B cell (primary cell): ENCODE results near the gene KPNA4. TPM values are rescaled to one million over a fixed set of nuclear protein-coding genes. Genes with fewer than 3 reads are reported as not detected.
"Not testable (repeated sequence)": the region's sequence is repeated elsewhere in the genome, so short reads cannot be mapped to it uniquely, and the experiment has no call there.

Source experiments
- ATAC-seq: fragments of 200-7000 bp; cut with Tn5 transposase; one replicate; pipeline ENCODE4 v1.10.0; 2021; ENCODE audit warnings: low read depth, mild to moderate bottlenecking, moderate number of reproducible peaks, moderate library complexity
- CTCF ChIA-PET: fragments of 350-600 bp; sonication (Branson Sonifier 250); formaldehyde crosslinking; loops from one replicate; lab custom pipeline; 2021; ENCODE audit warnings: antibody characterized with exemption, inconsistent platforms; lab: Charles Lee
- POLR2A ChIA-PET: fragments of 350-600 bp; sonication (Branson Sonifier 250); formaldehyde crosslinking; loops from one replicate; lab custom pipeline; 2021; ENCODE audit warnings: antibody characterized with exemption; lab: Charles Lee
- DNase-seq: peaks from one replicate; pipeline ENCODE4 v3.0.0; 2013
- H2AFZ ChIP-seq: 2 replicates; pipeline ENCODE4 v1.6.1; 2012; ENCODE audit warnings: mild to moderate bottlenecking, low read depth, low read length; ENCODE audit not compliant: insufficient read depth, poor library complexity, severe bottlenecking
- H3K27ac ChIP-seq, 2 donors: 1 replicate in 1 of 2; 2 replicates in 1 of 2; pipeline ENCODE4 v1.5.1; 2012 to 2013; ENCODE audit warnings: low read length in 2 of 2, mild to moderate bottlenecking in 2 of 2, moderate library complexity in 1 of 2
- H3K27me3 ChIP-seq, 4 experiments: fragments of 200-600 bp in 1 of 4; sonication (generic) in 1 of 4; replicated peaks in 1 of 4; 1 replicate in 2 of 4; 2 replicates in 2 of 4; pipeline versions ENCODE4 v1.6.1 to v1.7.0; 2013 to 2016; ENCODE audit warnings: low read length in 3 of 4, mild to moderate bottlenecking in 2 of 4, mixed read lengths in 1 of 4, moderate library complexity in 1 of 4; ENCODE audit not compliant: insufficient read depth in 4 of 4, control insufficient read depth in 3 of 4; ENCODE audit errors: control extremely low read depth in 1 of 4
- H3K36me3 ChIP-seq, 2 experiments: replicated peaks in 1 of 2; 1 replicate in 1 of 2; 2 replicates in 1 of 2; pipeline versions ENCODE4 v1.6.1 to v1.7.1; 2013; ENCODE audit warnings: low read length in 1 of 2; ENCODE audit not compliant: insufficient read depth in 2 of 2, control insufficient read depth in 1 of 2; ENCODE audit errors: control extremely low read depth in 1 of 2, extremely low read depth in 1 of 2
- H3K4me1 ChIP-seq, 2 donors: fragments of 200-600 bp in 1 of 2; sonication (generic) in 1 of 2; 1 replicate in 1 of 2; 2 replicates in 1 of 2; pipeline versions ENCODE4 v1.5.1 to v1.6.1; 2013 to 2017; ENCODE audit warnings: low read length in 2 of 2; ENCODE audit not compliant: control insufficient read depth in 2 of 2, insufficient read depth in 2 of 2
- H3K4me2 ChIP-seq: replicated peaks from 2 replicates; pipeline ENCODE3; 2012; ENCODE audit warnings: mild to moderate bottlenecking, low read depth, low read length; ENCODE audit not compliant: poor library complexity, severe bottlenecking
- H3K4me3 ChIP-seq, 5 experiments: fragments of 200-600 bp in 1 of 5; sonication (generic) in 1 of 5; 1 replicate in 3 of 5; 2 replicates in 2 of 5; pipeline versions ENCODE4 v1.5.1 to v1.7.0; 2011 to 2016; ENCODE audit warnings: low read length in 4 of 5, mild to moderate bottlenecking in 4 of 5, low read depth in 2 of 5, control low read depth in 1 of 5, moderate library complexity in 1 of 5; ENCODE audit not compliant: insufficient read depth in 1 of 5; ENCODE audit errors: control extremely low read depth in 1 of 5, extremely low read depth in 1 of 5
- H3K79me2 ChIP-seq: fragments of 200-600 bp; sonication (generic); one replicate; pipeline ENCODE4 v1.6.0; 2016; ENCODE audit warnings: low read length; ENCODE audit not compliant: control insufficient read depth, insufficient read depth
- H3K9ac ChIP-seq: fragments of 200-600 bp; sonication (generic); 2 replicates; pipeline ENCODE4 v1.6.1; 2017; ENCODE audit warnings: mild to moderate bottlenecking, low read length, moderate library complexity
- H3K9me3 ChIP-seq, 3 donors: one replicate each; pipeline versions ENCODE4 v1.6.1 to v1.7.1; 2013; ENCODE audit warnings: low read length in 2 of 3; ENCODE audit not compliant: control insufficient read depth in 2 of 3, insufficient read depth in 1 of 3; ENCODE audit errors: control extremely low read depth in 1 of 3
- H4K20me1 ChIP-seq: 2 replicates; pipeline ENCODE4 v1.6.0; 2012; ENCODE audit warnings: mild to moderate bottlenecking, low read length; ENCODE audit not compliant: insufficient read depth, control insufficient read depth, poor library complexity, severe bottlenecking
- H3K27ac Mint-ChIP-seq: one replicate; pipeline ENCODE4 v1.8.0; 2021; ENCODE audit warnings: mixed read lengths
- H3K27me3 Mint-ChIP-seq: one replicate; pipeline ENCODE4 v1.8.0; 2021; ENCODE audit warnings: mixed read lengths
- H3K4me1 Mint-ChIP-seq: one replicate; pipeline ENCODE4 v1.8.0; 2021; ENCODE audit warnings: mixed read lengths
- H3K4me3 Mint-ChIP-seq: one replicate; pipeline ENCODE4 v1.8.0; 2021; ENCODE audit warnings: mixed read lengths
- H3K9me3 Mint-ChIP-seq: one replicate; pipeline ENCODE4 v1.8.0; 2022; ENCODE audit warnings: mixed read lengths; ENCODE audit not compliant: insufficient read depth
- CTCF ChIP-seq: fragments of 200-600 bp; IDR thresholded peaks from one replicate; pipeline ENCODE4 v1.8.0; 2022; ENCODE audit warnings: antibody characterized with exemption, mild to moderate bottlenecking
- EZH2 ChIP-seq: IDR thresholded peaks from 2 replicates; pipeline ENCODE4 v1.6.1; 2012; ENCODE audit warnings: borderline replicate concordance, low read depth, mild to moderate bottlenecking, moderate library complexity, low read length; ENCODE audit not compliant: insufficient read depth, poor library complexity, severe bottlenecking
- WGBS: methylation state at CpG from one replicate; pipeline ENCODE4 v1.1.5; 2013; ENCODE audit warnings: missing lambda C conversion rate; ENCODE audit not compliant: insufficient coverage; 5-methylcytosine and 5-hydroxymethylcytosine counted together
- intact Hi-C: fragments of 100-400 bp; cut with micrococcal nuclease; formaldehyde crosslinking; loops from one replicate; pipeline ENCODE4 v1.10.0; 2022
- polyA plus RNA-seq: library from polyadenylated mRNA; depleted of rRNA; stranded (reverse); fragments of >200 nt; gene quantifications from 2 replicates; pipeline ENCODE4 v1.2.3, GENCODE V29; 2012
- total RNA-seq, 2 donors: library from RNA; stranded (reverse); fragments of 120-200 nt in 1 of 2; gene quantifications; 1 replicate in 1 of 2; 2 replicates in 1 of 2; pipeline versions ENCODE4 v1.2.3 to v1.2.4, GENCODE V29; 2013 to 2022

Gene KPNA4
- total and polyA plus RNA-seq, 2 donors (not counting 1 experiment from before 2014, with no cell fraction given), result 9.6 to 55.1 TPM

- H3K79me2 ChIP-seq, result no peaks in the 10 kb centered on the region
Measured at GRCh38 chr3:160574636-160575035, 9.3 kb upstream of the KPNA4 start.

GRCh38 chr3:160573955-160574525 is 8.7 kb upstream of the KPNA4 start:
- CTCF ChIA-PET, H3K27me3 Mint-ChIP-seq, H3K9ac ChIP-seq, H4K20me1 ChIP-seq, H3K4me1 Mint-ChIP-seq, H2AFZ ChIP-seq, H3K36me3 ChIP-seq, H3K9me3 ChIP-seq, H3K27ac ChIP-seq, H3K79me2 ChIP-seq, H3K27ac Mint-ChIP-seq, H3K9me3 Mint-ChIP-seq, H3K27me3 ChIP-seq, H3K4me2 ChIP-seq, ATAC-seq, H3K4me3 ChIP-seq, H3K4me1 ChIP-seq, intact Hi-C loops, H3K4me3 Mint-ChIP-seq, DNase-seq, POLR2A ChIA-PET: not testable (repeated sequence)
- 97% methylated on average over 35 of the region's 35 CpGs for WGBS

More at GRCh38 chr3:160574636-160575035, 9.3 kb upstream of the KPNA4 start:
- ChIA-PET CTCF (interaction anchor here (0.7 kb wide), 1 partner anchor 42 kb away, joined by 3 read pairs; no protein-coding TSS in a partner anchor), POLR2A (no interaction called here)
- no peak overlapping the region for H3K9ac ChIP-seq
- no peaks in the 10 kb centered on the region for H4K20me1 ChIP-seq
- DNase-seq, result no peak
- H3K4me1 Mint-ChIP-seq, result no peaks in the 10 kb centered on the region
- no peaks in the 10 kb centered on the region for H3K4me1 ChIP-seq
- intact Hi-C loops, result no loop called here
- H3K4me3 ChIP-seq, result no peak overlapping the region
- H3K9me3 ChIP-seq, result peaks cover 0 to 8% (median 0%) of the 10 kb centered on the region in 3 donors
- WGBS, result 100% methylated on average over 2 of the region's 3 CpGs
- H3K27me3 ChIP-seq, result no peaks in the 10 kb centered on the region
- H3K27me3 Mint-ChIP-seq, result no peaks in the 10 kb centered on the region
- no peak overlapping the region for H3K27ac ChIP-seq
- no peak overlapping the region for H3K27ac Mint-ChIP-seq
- no peaks in the 10 kb centered on the region for H3K36me3 ChIP-seq
- H3K4me3 Mint-ChIP-seq, result no peak overlapping the region
- no peak overlapping the region for H3K4me2 ChIP-seq
- no peak for ATAC-seq
- TF ChIP-seq CTCF (no peak), EZH2 (no peak)
- H2AFZ ChIP-seq, result no peak overlapping the region
- H3K9me3 Mint-ChIP-seq, result no peaks in the 10 kb centered on the region
